Ovary (tissue), 9 donors: ENCODE results near the gene APOL6. TPM values are rescaled to one million over a fixed set of nuclear protein-coding genes. Genes with fewer than 3 reads are reported as not detected.
A peak's percentile ranks its signal among the peaks of the same experiment; 100 is the strongest.

Experiments
- DNase-seq, 5 donors: peaks; one replicate each; pipeline ENCODE4 v3.0.0-alpha.2; 2019 to 2020
- H3K27ac ChIP-seq, 2 donors: fragments of 200-600 bp; one replicate each; pipeline versions ENCODE4 v1.5.1 to v1.8.0; 2019 to 2022
- H3K27me3 ChIP-seq: fragments of 200-600 bp; one replicate; pipeline ENCODE4 v1.8.0; 2022
- H3K36me3 ChIP-seq: fragments of 200-600 bp; sonication (generic); one replicate; pipeline ENCODE4 v1.5.1; 2019
- H3K4me1 ChIP-seq: one replicate; pipeline ENCODE4 v1.8.1; 2013; ENCODE audit warnings: mild to moderate bottlenecking, moderate library complexity; ENCODE audit not compliant: insufficient read depth
- H3K4me3 ChIP-seq: fragments of 200-600 bp; sonication (generic); one replicate; pipeline ENCODE4 v1.5.1; 2017
- H3K9me3 ChIP-seq, 2 donors: fragments of 200-600 bp in 1 of 2; sonication (generic) in 1 of 2; one replicate each; pipeline versions ENCODE4 v1.5.1 to v1.8.1; 2013 to 2019; ENCODE audit warnings: mild to moderate bottlenecking in 1 of 2, moderate library complexity in 1 of 2
- CTCF ChIP-seq, 3 donors: fragments of 450-650 bp in 2 of 3; fragments of 200-600 bp in 1 of 3; IDR thresholded peaks; one replicate each; pipeline versions ENCODE4 v1.5.1 to v1.8.0; 2016 to 2022; ENCODE audit warnings: antibody characterized with exemption in 3 of 3, mild to moderate bottlenecking in 1 of 3
- EP300 ChIP-seq: sonication (generic); formaldehyde crosslinking; IDR thresholded peaks from one replicate; pipeline ENCODE4 v1.6.1; 2017; ENCODE audit warnings: antibody characterized with exemption
- POLR2A ChIP-seq: fragments of 450-650 bp; IDR thresholded peaks from one replicate; pipeline ENCODE4 v1.6.1; 2017; ENCODE audit warnings: antibody characterized with exemption, mild to moderate bottlenecking, moderate library complexity
- WGBS, 3 donors: extraction: QIAGEN DNeasy Blood & Tissue Kit in 1 of 3; methylation state at CpG; one replicate each; pipeline versions ENCODE4 v1.1.5 to v1.1.7; 2013 to 2017; 5-methylcytosine and 5-hydroxymethylcytosine counted together
- intact Hi-C, 4 donors: fragments of 100-400 bp; cut with DNase I; formaldehyde crosslinking; loops; one replicate each; pipeline versions ENCODE4 v1.11.0 to v1.15.1; 2022 to 2023
- polyA plus RNA-seq, 2 donors: library from polyadenylated mRNA; stranded (reverse); fragments of 200-250 nt in 1 of 2; fragments of 350-450 nt in 1 of 2; fragmentation: Illumina TruSeq in 1 of 2; extraction: RNeasy Lipid Tissue Mini Kit (QIAGEN cat#74804) in 1 of 2; gene quantifications; one replicate each; pipeline ENCODE4 v1.2.3, GENCODE V29; 2013 to 2014
- total RNA-seq, 7 donors: library from RNA; depleted of rRNA in 2 of 7; stranded (reverse); fragments of >200 nt in 2 of 7; fragmentation: NEBNext Ultra II Directional in 3 of 7; extraction: Animal tissue kit (Norgen Biotek cat#: 25700) in 3 of 7; gene quantifications; one replicate each; pipeline versions ENCODE4 v1.1.0 to v1.2.4, GENCODE V29; 2016 to 2023
- donor health status: DM: no; HTN: no; CAD: no; lungs with moderate emphysema.
- donor health status: DM: no; HTN: no; CAD: no.
- donor health status: Bipolar disorder and iron deficiency.
- donor health status: DM: yes; HTN: yes; CAD: no.
- donor health status: DM: no; HTN: no; CAD: no.
- donor health status: DM: yes; HTN: yes; CAD: no.

The APOL6 gene
- total and polyA plus RNA-seq, 9 donors = 11.1 to 34.1 (median 18.6) TPM

- peaks cover 30% of the 10 kb centered on the region for H3K4me1 ChIP-seq
- H3K4me3 ChIP-seq = no peak overlapping the region
- peak; percentile 12 for TF ChIP-seq EP300
- no peak for TF ChIP-seq POLR2A
- 4 to 10% (median 7%) methylated on average over 13 of the region's 13 CpGs for WGBS, 3 donors
- DNase-seq = peak; percentile 82 to 90 (median 86)
- H3K36me3 ChIP-seq = no peaks in the 10 kb centered on the region
- H3K27ac ChIP-seq = peak overlapping the region; percentile 39 to 79
- H3K9me3 ChIP-seq = no peaks in the 10 kb centered on the region
- H3K27me3 ChIP-seq = no peaks in the 10 kb centered on the region
- intact Hi-C loops = loop anchor here in 3 of 4 donors (5.0 to 10.0 kb wide), 3 partner anchors 96 to 196 kb away; no protein-coding TSS in a partner anchor
Measured at GRCh38 chr22:35638410-35638809, 9.8 kb upstream of the APOL6 start.

- intact Hi-C loops = loop anchor here in 1 of 4 donors (10.0 kb wide), 1 partner anchor 423 kb away; no protein-coding TSS in a partner anchor
- Histone ChIP-seq H3K4me3 (no peak overlapping the region), H3K27ac (peak overlapping the region in 1 of 2 donors; percentile 74), H3K27me3 (no peaks in the 10 kb centered on the region), H3K36me3 (no peaks in the 10 kb centered on the region), H3K9me3 (no peaks in the 10 kb centered on the region), H3K4me1 (peaks cover 40% of the 10 kb centered on the region)
- TF ChIP-seq POLR2A = no peak
- TF ChIP-seq CTCF (IDR thresholded peaks at IDR 0.05) = no peak
- TF ChIP-seq EP300 = no peak
- WGBS, 3 donors = 80 to 87% (median 84%) methylated on average over 7 of the region's 7 CpGs
- no peak for DNase-seq
Measured at GRCh38 chr22:35641494-35642120, 6.6 kb upstream of the APOL6 start.

- no peaks in the 10 kb centered on the region for H3K9me3 ChIP-seq
- peaks cover 44% of the 10 kb centered on the region for H3K4me1 ChIP-seq
- peak in 3 of 5 donors; percentile 66 to 75 (median 69) for DNase-seq
- H3K36me3 ChIP-seq = no peaks in the 10 kb centered on the region
- intact Hi-C loops = loop anchor here in 1 of 4 donors (10.0 kb wide), 1 partner anchor 422 kb away; no protein-coding TSS in a partner anchor
- no peak for TF ChIP-seq EP300
- WGBS, 3 donors = 30 to 67% (median 37%) methylated on average over 2 of the region's 2 CpGs
- no peaks in the 10 kb centered on the region for H3K27me3 ChIP-seq
- H3K4me3 ChIP-seq = no peak overlapping the region
- peak overlapping the region in 1 of 2 donors; percentile 74 for H3K27ac ChIP-seq
Measured at GRCh38 chr22:35642305-35642741, 5.9 kb upstream of the APOL6 start.

DNA sequence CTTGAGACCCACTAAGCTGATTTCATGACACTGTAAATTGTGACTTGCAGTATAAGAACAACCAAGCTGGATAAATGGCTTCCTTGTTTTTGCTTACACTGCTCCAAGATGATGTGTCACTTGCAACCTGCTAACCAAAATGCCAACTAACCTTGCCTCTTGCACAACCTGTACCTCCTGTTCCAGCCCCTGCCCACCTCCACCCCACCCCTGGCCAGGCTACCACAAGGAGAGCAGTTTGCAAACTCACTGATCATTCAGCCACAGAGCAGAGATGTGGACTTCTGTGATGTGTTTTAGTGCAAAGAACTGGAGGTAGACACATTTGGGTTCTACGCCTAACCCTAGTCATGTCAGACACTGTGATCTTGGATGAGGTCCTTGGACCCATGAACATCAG is 4.3 kb upstream of the APOL6 start:
- H3K9me3 ChIP-seq = no peaks in the 10 kb centered on the region
- no peak for DNase-seq
- no peaks in the 10 kb centered on the region for H3K27me3 ChIP-seq
- H3K27ac ChIP-seq = peak overlapping the region in 1 of 2 donors; percentile 74
- WGBS, 3 donors = 100% methylated on average over 1 of the region's 1 CpG
- intact Hi-C loops = loop anchor here in 1 of 4 donors (10.0 kb wide), 1 partner anchor 421 kb away; no protein-coding TSS in a partner anchor
- H3K4me3 ChIP-seq = no peak overlapping the region
- TF ChIP-seq POLR2A (no peak), EP300 (no peak), CTCF (IDR thresholded peaks at IDR 0.05) (no peak)
- no peaks in the 10 kb centered on the region for H3K36me3 ChIP-seq
- peaks cover 38% of the 10 kb centered on the region for H3K4me1 ChIP-seq

- Histone ChIP-seq H3K36me3 (no peaks in the 10 kb centered on the region), H3K27ac (peak overlapping the region in 1 of 2 donors; percentile 92), H3K4me1 (peaks cover 40% of the 10 kb centered on the region), H3K27me3 (no peaks in the 10 kb centered on the region), H3K4me3 (no peak overlapping the region), H3K9me3 (no peaks in the 10 kb centered on the region)
- DNase-seq = no peak
- TF ChIP-seq CTCF (IDR thresholded peaks at IDR 0.05) (no peak), POLR2A (no peak), EP300 (no peak)
- 48 to 78% (median 73%) methylated on average over 4 of the region's 4 CpGs for WGBS, 3 donors
- intact Hi-C loops = loop anchor here in 1 of 4 donors (10.0 kb wide), 1 partner anchor 419 kb away; no protein-coding TSS in a partner anchor
Measured at GRCh38 chr22:35645646-35646045, 2.6 kb upstream of the APOL6 start.
